ENCODE measurements around the gene ZNF738. TPM values are rescaled to one million over a fixed set of nuclear protein-coding genes. Genes with fewer than 3 reads are reported as not detected.

ZNF738 gene
- total RNA-seq, 1 experiment from 2014 or later: 6.0 TPM

DNA sequence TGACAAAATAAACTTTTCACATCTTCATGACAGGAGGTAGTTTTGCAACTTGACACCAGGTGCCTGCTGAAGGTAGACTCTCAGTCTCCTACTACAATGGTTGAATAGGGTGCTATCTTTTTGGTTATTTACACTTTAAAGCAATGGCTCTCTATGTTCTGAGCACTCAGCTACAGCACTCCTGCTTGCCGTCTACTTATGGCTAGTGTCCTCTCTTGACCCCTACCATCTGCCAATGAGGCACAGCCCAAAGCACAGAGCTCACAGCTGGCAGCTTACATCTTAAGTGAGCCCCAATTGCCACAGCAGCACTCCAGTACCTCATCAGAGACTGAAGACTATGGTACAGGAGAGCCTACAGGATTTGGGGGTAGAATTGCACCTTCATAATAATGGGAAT is 41.0 kb upstream of the ZNF738 start:
- no peak overlapping the region for H3K9ac ChIP-seq (ENCODE audit: low read length)
- RAD21 ChIA-PET (ENCODE audit: low non-redundant PET in 1 of 2, low total read pairs in 2 of 2, uncharacterized antibody in 2 of 2, unreplicated experiment in 2 of 2): no interaction called here
- H3K9me3 ChIP-seq (ENCODE audit: control insufficient read depth in 1 of 2, insufficient read depth in 1 of 2, low read depth in 1 of 2, low read length in 2 of 2): no peaks in the 10 kb centered on the region
- H3K36me3 ChIP-seq (ENCODE audit: control insufficient read depth in 1 of 2, insufficient read depth in 2 of 2, low read length in 2 of 2): no peaks in the 10 kb centered on the region; a peak in 1 of 4 replicates
- DNase-seq (ENCODE audit: low read depth, low spot score) (no peak), ATAC-seq (no peak)
- no peak overlapping the region for H3K27ac ChIP-seq (ENCODE audit: low read depth, low read length)
- intact Hi-C loops (cut with micrococcal nuclease): no loop called here
- H3K79me2 ChIP-seq (ENCODE audit: insufficient read depth, low read length): peaks cover 16% of the 10 kb centered on the region
- no peak overlapping the region for H3K4me2 ChIP-seq (ENCODE audit: low read length)
- CTCF ChIA-PET: no interaction called here
- no TSS peak for BruUV-seq (replicated peaks)
- no peak overlapping the region for H2AFZ ChIP-seq (ENCODE audit: low read depth, low read length, poor library complexity, severe bottlenecking)
- H3K4me3 ChIP-seq (replicated peaks in 1 of 2; ENCODE audit: low read depth in 1 of 2, low read length in 2 of 2): no peak overlapping the region
- H3K27me3 ChIP-seq (ENCODE audit: insufficient read depth, low read length): no peaks in the 10 kb centered on the region
- TF ChIP-seq FOSL1 (IDR thresholded peaks at IDR 0.05; ENCODE audit: low read depth): no peak
- TF ChIP-seq, protein P1, sequence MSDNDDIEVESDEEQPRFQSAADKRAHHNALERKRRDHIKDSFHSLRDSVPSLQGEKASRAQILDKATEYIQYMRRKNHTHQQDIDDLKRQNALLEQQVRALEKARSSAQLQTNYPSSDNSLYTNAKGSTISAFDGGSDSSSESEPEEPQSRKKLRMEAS (IDR thresholded peaks at IDR 0.05): no peak
- TF ChIP-seq, protein P2, sequence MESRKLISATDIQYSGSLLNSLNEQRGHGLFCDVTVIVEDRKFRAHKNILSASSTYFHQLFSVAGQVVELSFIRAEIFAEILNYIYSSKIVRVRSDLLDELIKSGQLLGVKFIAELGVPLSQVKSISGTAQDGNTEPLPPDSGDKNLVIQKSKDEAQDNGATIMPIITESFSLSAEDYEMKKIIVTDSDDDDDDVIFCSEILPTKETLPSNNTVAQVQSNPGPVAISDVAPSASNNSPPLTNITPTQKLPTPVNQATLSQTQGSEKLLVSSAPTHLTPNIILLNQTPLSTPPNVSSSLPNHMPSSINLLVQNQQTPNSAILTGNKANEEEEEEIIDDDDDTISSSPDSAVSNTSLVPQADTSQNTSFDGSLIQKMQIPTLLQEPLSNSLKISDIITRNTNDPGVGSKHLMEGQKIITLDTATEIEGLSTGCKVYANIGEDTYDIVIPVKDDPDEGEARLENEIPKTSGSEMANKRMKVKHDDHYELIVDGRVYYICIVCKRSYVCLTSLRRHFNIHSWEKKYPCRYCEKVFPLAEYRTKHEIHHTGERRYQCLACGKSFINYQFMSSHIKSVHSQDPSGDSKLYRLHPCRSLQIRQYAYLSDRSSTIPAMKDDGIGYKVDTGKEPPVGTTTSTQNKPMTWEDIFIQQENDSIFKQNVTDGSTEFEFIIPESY (IDR thresholded peaks at IDR 0.05; ENCODE audit: extremely low read depth, insufficient replicate concordance, low read length): no peak
- no peak for TF ChIP-seq EZH2phosphoT487 (IDR thresholded peaks at IDR 0.05; ENCODE audit: borderline replicate concordance)
- no peak for TF ChIP-seq ELF1 (IDR thresholded peaks at IDR 0.05; ENCODE audit: borderline replicate concordance, low read depth)
- TF ChIP-seq JUND (IDR thresholded peaks at IDR 0.05): no peak
- no peak for TF ChIP-seq TCF7L2 (IDR thresholded peaks at IDR 0.05; ENCODE audit: borderline replicate concordance, extremely low read depth, insufficient read depth, insufficient read length)
- no peak for TF ChIP-seq ZFX (IDR thresholded peaks at IDR 0.05)
- H3K4me1 ChIP-seq (ENCODE audit: control insufficient read depth in 1 of 2, insufficient read depth in 2 of 2, low read length in 2 of 2): no peaks in the 10 kb centered on the region
- H3K9me2 ChIP-seq (ENCODE audit: insufficient read depth): no peaks in the 10 kb centered on the region
- POLR2A ChIA-PET: interaction anchor here (1.9 kb wide), 1 partner anchor 11 kb away, joined by 5 read pairs; the partner anchor contains the start of gene ZNF708
- no peaks in the 10 kb centered on the region for H4K20me1 ChIP-seq (ENCODE audit: insufficient read depth)

DNA sequence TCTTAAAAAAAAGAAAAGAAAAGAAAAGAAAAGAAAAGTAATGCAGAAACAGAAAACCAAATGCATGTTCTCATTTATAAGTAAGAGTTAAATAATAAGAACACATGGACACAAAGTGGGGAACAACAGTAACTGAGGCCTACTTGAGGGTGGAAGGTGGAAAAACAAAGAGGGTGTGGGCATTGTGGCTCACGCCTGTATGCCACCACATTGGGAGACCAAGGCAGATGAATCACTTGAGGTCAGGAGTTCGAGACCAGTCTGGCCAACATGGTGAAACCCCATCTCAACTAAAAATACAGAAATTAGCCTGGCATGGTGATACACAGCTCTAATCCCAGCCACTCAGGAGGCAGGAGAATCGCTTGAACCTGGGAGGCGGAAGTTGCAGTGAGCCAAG is 37.7 kb upstream of the ZNF738 start:
- intact Hi-C loops (cut with micrococcal nuclease): no loop called here
- Histone ChIP-seq H3K79me2 (ENCODE audit: insufficient read depth, low read length) (peaks cover 33% of the 10 kb centered on the region), H3K4me1 (ENCODE audit: control insufficient read depth in 1 of 2, insufficient read depth in 2 of 2, low read length in 2 of 2) (no peaks in the 10 kb centered on the region), H3K4me2 (ENCODE audit: low read length) (no peak overlapping the region), H3K27ac (ENCODE audit: low read depth, low read length) (no peak overlapping the region), H3K9me2 (ENCODE audit: insufficient read depth) (no peaks in the 10 kb centered on the region), H3K9me3 (ENCODE audit: control insufficient read depth in 1 of 2, insufficient read depth in 1 of 2, low read depth in 1 of 2, low read length in 2 of 2) (no peaks in the 10 kb centered on the region), H3K9ac (ENCODE audit: low read length) (no peak overlapping the region), H3K27me3 (ENCODE audit: insufficient read depth, low read length) (no peaks in the 10 kb centered on the region), H4K20me1 (ENCODE audit: insufficient read depth) (no peaks in the 10 kb centered on the region), H3K36me3 (ENCODE audit: control insufficient read depth in 1 of 2, insufficient read depth in 2 of 2, low read length in 2 of 2) (peaks cover 0 to 4% of the 10 kb centered on the region in 2 experiments; a peak in 2 of 4 replicates), H3K4me3 (replicated peaks in 1 of 2; ENCODE audit: low read depth in 1 of 2, low read length in 2 of 2) (no peak overlapping the region), H2AFZ (ENCODE audit: low read depth, low read length, poor library complexity, severe bottlenecking) (no peak overlapping the region)
- ChIA-PET POLR2A (no interaction called here), RAD21 (ENCODE audit: low non-redundant PET in 1 of 2, low total read pairs in 2 of 2, uncharacterized antibody in 2 of 2, unreplicated experiment in 2 of 2) (no interaction called here), CTCF (no interaction called here)
- BruUV-seq (replicated peaks): no TSS peak
- DNase-seq (ENCODE audit: low read depth, low spot score): no peak
- no peak for ATAC-seq
- TF ChIP-seq YY1 (IDR thresholded peaks at IDR 0.05; ENCODE audit: extremely low read depth, insufficient replicate concordance, low read depth, low read length): no peak
- TF ChIP-seq TCF7L2 (IDR thresholded peaks at IDR 0.05; ENCODE audit: borderline replicate concordance, extremely low read depth, insufficient read depth, insufficient read length): no peak
- TF ChIP-seq FOSL1 (IDR thresholded peaks at IDR 0.05; ENCODE audit: low read depth): no peak
- TF ChIP-seq SIN3A (IDR thresholded peaks at IDR 0.05; ENCODE audit: low read depth): no peak
- TF ChIP-seq, protein P2 (IDR thresholded peaks at IDR 0.05; ENCODE audit: extremely low read depth, insufficient replicate concordance, low read length): no peak
- no peak for TF ChIP-seq CEBPB (IDR thresholded peaks at IDR 0.05; ENCODE audit: low read depth)
- TF ChIP-seq JUND (IDR thresholded peaks at IDR 0.05): no peak
- TF ChIP-seq, protein P3, sequence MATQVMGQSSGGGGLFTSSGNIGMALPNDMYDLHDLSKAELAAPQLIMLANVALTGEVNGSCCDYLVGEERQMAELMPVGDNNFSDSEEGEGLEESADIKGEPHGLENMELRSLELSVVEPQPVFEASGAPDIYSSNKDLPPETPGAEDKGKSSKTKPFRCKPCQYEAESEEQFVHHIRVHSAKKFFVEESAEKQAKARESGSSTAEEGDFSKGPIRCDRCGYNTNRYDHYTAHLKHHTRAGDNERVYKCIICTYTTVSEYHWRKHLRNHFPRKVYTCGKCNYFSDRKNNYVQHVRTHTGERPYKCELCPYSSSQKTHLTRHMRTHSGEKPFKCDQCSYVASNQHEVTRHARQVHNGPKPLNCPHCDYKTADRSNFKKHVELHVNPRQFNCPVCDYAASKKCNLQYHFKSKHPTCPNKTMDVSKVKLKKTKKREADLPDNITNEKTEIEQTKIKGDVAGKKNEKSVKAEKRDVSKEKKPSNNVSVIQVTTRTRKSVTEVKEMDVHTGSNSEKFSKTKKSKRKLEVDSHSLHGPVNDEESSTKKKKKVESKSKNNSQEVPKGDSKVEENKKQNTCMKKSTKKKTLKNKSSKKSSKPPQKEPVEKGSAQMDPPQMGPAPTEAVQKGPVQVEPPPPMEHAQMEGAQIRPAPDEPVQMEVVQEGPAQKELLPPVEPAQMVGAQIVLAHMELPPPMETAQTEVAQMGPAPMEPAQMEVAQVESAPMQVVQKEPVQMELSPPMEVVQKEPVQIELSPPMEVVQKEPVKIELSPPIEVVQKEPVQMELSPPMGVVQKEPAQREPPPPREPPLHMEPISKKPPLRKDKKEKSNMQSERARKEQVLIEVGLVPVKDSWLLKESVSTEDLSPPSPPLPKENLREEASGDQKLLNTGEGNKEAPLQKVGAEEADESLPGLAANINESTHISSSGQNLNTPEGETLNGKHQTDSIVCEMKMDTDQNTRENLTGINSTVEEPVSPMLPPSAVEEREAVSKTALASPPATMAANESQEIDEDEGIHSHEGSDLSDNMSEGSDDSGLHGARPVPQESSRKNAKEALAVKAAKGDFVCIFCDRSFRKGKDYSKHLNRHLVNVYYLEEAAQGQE (IDR thresholded peaks at IDR 0.05; ENCODE audit: low read depth): no peak

All from HCT116 (cell line).